GM18870 (cell line): Measurements from ENCODE around the gene AOPEP.

Source experiments
- ATAC-seq: cut with Tn5 transposase; IDR thresholded peaks from one replicate; pipeline ENCODE4 v1.9.1; 2021; ENCODE audit warnings: moderate library complexity; ENCODE audit not compliant: unreplicated experiment

AOPEP gene

DNA sequence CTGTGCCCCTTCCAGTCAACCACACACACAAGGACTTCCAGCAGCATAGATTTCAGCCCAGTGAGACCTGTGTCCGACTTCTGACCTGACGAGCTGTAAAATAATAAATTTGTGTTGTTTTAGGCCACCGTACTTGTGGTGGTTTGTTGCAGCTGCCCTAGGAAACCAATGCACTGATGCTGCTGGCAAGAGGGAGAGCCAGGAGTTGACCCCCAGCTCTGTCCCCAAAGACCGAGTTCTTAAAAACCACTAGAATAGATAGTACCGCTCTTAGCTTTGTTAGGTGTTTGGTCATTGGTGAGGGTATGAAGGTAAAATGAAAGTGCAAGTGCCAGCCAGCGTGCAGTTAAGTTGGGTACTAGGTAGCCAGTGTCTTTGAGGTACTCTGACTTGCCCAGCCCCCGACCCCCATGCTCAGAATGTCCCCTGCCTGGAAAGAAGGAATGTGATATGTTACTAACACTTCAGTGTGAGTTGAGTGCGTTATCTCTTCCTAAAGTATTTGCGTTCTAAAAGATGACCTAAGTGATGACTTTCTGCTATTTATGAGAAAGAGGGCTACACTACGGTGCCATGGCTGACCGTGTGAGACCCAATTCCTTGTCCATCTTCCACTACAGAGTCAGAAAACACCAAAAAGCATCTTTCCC, 185.6 kb downstream of the AOPEP start:
- no peak for ATAC-seq

DNA sequence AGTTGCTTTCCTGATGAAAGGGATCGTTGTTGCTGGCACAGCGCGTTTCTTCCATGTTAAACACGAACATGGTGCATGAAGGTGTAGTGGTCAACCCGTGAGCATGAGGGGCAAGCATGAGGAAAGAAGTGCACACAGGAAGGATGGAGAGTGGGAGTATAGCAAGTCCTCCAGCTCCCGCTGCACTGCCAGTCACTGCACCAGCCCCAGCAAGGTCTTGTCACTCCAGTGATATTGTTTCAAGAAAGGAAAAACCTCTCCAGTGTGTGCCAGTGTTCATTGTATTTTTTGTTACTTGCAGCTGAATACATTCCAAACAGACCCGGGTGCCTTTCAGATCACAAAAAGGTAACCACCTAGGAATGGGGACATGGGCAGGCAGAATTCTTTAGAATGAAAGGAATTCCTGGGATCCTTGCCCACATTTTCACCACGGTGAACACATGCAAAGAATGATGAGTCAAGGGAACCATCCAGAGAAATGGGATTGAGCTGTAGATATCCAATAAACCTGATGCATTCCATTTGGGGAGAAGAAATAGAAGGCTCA, 186.3 kb downstream of the AOPEP start:
- ATAC-seq, result no peak

DNA sequence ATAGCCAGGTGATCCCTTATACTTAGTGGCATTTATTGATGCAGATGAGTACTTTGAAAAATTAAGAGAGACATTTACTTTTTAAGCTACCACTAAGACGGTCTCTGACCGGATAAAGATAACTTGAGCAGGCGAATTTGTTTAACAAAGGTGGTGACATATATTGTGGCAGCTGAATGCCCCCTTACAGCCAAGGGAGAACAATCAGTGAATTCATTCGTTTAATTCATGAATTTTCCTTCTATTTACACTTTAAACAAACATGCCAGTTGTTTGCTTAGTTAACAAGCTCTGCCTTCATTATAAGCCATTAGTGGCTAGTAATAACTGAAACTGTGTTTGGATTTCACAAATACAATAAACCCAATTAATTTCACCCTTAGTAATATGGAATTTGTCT, 187.1 kb downstream of the AOPEP start:
- no peak for ATAC-seq

DNA sequence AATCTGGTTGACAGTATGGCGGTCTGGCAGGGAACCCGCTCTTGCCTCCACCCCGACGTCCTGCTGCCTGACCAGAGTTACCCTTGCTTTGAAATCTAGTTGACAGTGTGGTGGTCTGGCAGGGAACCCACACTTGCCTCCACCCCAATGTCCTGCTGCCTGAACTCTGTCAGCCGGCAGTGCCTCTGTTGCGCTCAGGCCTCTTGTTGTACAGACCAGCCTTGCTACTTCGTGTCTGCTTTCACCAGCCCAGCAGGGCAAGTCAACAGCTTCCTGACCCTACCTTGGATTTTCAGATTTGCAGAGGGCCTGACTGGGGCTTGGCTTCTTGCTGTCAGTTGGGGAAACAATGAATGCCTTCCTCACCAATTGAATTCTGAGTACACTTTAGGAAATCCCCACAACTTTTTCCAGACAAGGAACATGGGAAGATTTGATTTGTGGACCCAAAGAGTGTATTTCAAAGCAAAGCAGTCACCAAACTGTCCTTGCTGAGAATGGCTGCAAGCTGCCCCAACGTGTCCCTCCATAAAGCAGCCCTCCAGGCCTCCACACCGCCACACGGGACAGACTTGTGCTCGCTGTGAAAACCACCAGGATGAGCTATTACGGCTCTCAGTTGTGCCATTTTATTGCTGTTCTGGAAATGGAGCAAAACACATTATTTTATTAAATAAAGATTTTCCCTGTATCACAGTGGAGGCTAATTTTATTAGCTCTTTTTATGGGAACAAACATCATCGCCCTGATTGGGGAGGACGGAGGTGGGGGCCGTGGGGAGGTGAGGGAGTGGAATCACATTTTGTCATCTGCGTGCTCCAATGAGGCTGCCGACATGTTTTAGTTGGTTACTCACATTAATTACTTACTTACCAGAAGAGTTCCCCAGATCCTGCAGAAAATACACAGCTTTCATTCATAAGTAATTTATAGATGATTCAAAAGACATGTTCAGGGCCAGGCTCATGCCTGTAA, 189.3 kb downstream of the AOPEP start:
- no peak for ATAC-seq

DNA sequence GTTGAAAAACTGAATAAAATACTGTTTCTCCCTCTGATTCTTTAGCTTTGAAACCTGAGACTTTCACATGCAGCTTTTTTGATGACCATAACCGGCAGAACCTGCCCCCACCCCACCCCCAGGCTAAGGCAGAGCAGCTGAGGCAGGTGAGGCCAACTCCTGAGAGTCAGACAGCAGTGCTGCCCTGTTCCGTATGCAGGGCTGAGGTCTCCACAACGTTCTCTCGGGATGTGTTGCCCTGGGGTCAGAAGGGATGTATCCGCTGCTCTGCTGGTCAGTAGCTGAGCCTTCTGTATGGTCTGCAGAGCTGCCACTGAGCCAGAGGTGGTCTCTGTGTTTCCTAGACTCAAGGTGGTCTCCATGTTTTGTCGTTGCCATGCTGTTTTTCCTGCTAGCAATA, 190.5 kb downstream of the AOPEP start:
- ATAC-seq, result no peak

DNA sequence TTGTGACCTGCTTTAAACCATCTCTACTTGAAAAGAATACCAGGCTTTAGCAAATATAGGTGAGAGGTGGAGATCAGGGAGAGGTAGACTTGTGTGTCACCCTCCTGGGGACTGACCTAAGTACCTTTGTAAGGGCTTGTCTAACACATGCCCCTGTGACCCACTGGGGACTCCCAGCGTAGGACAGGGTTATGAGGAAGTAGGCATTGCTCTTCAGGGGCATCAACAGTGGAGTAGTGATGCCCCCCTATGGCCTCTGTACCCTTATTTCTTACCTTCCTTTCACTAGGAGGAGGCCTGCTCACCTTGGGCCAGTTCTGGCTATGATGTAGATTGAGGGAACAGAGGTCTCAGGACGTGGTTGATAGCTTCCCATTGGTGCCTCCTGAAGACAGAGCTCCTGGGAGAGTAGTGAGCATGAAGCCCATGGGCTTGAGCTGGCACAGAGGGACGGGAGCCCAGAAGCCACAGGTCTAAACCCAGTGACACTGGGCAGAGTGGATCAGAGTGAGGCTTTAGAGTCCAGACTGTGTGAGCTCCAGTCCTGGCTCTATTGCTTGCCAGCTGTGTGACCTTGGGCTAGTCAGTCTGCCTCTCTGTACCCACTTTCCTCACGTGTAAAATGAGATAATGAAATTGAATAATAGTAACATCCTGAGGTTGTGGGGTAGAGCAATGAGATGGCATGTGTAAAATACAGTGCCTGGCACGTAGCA, 191.7 kb downstream of the AOPEP start:
- no peak for ATAC-seq

DNA sequence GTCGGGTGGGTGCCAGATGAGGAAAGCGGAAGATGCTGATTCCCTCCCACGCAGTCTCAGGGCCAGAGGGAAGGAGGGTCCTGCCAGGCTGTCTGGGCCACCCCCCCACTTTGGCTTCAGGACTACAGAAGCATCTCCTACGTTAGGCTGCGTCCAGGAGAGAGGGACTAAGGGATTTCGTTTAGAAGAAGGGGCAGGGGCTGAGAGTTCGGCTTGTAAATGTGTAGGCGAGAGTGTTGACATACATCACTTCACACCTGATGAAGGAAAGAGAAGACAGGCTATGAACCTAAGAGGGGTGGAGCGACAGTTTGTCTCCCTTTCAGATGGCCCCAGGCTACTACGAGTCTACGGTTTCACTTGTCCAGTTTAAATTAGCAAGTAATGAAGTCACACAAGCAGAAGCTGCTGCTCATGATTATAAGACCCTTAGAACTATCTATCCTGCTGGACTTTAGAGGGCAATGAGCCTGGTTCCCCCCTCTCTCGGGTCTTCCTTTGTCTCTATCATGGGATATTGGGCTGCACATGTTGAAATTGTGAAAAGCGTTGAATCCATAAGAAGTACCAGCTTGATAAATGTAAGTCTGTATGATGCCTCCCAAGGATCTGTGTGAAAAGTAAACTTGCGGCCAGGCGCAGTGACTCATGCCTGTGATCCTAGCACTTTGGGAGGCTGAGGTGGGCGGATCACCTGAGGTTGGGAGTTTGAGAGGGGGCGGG, 193.0 kb downstream of the AOPEP start:
- no peak for ATAC-seq

DNA sequence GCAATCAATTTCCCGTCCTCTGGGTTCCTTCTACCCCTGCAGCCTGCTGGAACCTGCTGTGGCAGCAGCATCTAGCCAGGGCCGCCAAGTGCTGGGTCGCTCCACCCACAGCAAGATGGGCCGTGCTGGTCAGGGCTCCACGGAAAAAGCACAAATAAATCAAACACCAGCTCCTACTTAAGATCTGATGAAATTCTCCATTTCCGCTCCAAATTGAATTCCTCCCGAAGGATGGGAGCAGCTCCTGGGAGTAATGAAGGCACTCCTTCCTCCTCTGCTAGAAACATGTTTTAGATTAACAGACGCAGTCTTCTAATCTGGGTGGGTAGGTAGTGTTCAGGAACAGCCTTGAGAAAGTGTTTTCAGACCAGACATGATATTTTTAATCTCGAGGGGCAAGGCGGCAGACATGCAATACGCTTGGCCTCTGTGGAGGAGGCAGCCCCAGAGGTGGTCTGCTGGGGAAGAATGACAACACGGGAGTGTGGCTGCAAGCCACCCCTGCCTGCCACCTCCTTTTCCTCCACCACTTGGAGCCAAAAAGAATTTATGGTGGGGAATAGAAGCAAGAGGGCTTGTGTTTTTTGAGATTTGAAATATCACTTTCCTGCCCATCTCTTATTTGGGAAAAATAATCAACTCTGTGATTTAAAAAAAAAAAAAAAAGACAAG, 194.1 kb downstream of the AOPEP start:
- no peak for ATAC-seq

DNA sequence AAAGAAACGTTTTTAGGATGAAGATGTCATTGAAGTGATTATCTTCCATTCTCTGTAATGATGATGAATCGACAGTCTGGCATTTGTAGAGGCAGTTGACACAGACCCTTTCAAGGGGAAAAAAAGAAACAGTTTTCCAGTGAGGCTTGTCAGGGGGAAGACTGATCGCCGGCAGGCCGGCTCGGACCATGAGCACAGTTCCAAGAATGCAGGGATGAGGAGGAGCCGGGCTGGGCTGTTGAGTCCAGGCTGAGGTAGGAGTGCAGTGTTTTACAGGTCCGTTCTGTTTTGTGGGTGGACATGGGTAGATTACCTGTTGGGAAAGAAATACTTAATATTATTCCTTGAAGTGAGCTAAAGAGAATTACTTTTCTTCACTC, 194.6 kb downstream of the AOPEP start:
- no peak for ATAC-seq

DNA sequence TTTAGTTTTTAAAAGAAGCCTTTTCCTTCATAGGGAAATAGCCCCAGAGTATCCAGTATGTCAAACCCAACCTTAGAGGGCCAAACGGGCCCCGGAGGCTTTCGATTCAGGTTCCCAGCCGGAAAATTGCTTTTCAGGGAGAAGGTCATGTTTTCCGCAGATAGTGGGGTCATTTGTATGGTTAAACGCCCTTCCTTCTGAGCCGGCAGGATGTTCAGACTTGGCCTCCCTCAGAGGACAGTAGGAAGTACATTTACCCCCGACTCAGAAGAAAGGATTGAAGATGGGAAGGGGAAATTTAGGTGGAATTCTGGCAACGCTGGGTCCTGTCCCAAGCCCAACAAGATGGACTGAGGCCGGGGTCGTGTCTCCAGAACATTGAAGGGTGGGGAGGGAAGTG, 195.2 kb downstream of the AOPEP start:
- ATAC-seq, result no peak

DNA sequence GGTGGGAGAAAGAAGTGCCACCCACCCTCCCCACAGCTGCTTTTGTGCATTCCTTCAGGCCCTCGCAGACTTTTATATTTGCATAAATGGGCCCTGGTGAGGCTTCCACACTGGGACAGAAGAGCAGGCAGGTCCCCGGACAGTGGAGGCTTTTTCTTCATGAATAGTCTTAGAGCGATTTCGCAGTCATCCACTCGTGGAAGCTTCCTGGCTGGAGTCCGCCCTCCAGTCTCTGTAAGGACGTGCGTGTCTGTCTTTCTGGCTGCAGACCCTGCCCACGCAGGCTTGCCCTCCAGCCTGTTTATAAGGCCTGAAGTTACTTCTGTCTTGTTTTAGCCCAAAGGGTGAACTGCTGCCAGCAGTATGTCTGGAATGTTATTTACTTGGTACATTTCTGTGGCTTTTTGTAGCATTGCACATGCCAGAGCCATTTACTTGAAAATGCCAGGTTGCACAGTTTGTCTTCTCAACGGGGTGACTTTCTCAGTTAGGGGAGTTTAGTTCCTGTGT, 195.7 kb downstream of the AOPEP start:
- ATAC-seq, result no peak

DNA sequence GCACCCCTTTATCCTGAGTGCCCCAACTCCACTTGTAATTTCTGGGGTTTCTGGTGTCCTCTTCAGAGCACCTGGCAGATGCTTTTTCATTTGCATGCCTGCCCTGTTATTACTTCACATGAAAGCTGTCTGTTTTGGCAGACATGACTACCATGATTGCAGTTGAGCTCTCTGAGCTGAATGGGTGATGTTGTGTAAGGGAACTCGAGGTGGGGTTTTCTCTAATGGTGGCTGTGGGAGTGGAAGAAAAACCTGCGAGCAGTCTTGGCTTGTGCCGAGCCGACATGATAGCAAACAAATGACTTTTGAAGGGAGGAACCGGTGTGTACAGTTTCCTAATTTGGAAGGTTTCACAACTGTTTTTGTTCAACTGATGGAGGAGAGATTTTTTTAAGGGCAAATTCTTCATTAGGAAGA, 196.2 kb downstream of the AOPEP start:
- ATAC-seq, result no peak

DNA sequence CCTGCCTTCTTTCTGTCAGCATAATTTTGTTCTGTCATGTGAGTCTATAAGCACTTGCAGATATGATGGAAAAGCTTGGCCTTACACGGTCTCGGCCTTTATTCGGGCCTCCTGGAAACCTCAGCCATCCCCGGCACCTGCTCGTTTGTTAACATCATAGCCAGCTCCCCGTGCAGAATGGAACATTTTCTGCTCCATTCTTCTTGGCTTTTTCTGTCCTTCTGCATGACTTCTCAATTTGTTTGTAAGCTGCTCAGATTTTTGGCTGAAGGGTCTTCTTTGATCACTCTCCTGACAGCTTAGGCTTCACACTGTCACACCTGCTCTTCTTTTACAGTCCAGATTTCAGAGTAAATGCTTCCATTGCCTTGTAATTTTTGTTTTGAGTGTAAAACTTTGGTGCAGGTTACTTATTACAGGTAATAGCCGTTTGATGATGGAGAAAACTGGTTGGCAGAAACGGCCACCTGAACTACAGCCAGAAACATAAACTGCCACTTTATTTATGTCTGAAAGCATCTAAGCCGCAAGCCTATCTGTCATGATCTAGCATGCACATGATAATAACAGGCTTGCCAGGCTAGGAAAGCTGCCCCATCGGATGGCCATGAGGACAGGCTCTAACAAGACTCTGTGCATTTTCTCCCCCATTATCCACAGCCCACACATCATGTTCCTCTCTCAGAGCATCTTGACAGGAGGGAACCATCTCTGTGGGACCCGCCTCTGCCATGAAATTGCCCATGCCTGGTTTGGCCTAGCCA, 197.0 kb downstream of the AOPEP start:
- no peak for ATAC-seq

DNA sequence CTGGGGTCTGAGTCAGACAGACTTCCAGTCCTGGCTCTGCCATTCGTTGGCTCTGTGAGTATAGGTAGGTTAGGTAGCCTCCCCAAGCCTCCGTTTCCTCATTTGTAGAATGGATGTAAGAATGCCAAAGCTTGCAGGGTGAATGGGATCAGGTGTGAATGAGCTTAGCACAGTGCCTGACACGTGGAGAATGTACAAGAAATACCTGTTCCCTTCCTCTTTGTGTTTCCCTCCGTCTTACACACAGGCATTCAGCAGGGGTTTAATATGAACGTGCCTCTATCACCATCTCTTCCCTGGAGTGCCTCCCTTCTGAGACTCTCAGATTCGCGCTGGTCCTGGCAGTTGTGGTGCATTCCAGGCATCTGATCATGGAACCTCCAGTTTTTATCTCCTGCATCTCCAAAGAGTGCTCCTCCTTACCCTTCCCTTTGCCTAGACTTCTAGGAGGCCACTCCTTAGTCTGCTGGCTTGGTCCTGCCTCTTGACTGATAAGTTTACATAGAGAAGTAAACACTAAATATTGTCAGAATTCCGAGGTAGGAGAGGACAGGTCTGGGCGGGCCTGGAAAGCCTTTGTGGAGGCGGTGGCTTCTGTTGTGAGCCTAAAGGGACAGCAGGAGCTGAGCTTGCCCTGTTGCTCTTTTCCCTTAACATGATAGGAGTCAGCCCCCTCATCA, 199.4 kb downstream of the AOPEP start:
- ATAC-seq, result no peak

DNA sequence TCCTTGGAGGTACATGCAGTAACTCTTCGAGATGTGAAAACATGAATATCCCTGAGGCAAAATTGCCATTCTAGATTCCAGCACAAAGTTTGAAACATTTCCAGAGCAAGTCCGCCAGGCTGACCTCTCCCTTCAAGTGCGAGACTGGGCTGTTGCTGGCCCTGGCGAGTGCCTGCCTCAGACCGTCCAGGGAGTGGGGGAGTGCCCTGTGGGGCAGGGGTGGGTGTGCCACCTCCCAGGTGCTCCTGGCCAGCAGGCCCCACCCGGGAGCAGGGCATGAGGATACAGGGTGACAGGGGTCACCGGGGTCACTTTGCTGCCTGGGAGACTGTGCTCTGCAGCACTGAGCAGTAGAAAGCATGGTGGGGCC, 199.9 kb downstream of the AOPEP start:
- no peak for ATAC-seq

DNA sequence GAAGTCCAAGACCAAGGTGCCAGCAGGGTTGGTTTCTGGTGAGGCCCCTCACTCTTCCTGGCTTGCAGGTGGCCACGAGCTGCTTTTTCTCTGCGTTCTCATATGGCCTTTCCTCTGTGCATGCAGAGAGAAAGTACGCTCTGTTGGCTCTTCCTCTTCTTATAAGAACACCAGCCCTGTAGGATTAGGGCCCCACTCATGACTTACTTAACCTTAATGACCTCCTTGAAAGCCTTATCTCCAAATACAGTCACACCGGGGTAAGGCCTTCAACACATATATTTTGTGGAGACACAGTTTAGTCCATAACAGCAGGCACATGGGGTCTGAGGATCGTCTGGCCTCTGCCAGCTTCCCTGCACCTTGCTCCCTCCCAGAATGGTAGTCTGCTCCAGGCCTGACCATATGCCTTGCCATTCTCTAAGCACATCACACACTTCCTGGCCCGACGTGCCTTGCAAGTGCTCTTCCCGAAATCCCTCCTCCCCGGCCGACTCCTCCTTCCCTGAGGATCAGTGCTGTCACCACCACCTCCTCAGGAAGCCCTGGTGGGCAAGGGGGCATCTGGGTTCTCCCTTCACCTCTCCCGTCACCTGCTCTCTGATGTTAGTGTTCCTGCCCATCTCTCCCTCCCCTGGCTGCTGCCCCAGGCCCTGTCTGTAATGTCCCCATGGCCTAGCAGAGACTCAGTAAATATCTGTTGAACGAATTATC, 200.7 kb downstream of the AOPEP start:
- ATAC-seq, result no peak

DNA sequence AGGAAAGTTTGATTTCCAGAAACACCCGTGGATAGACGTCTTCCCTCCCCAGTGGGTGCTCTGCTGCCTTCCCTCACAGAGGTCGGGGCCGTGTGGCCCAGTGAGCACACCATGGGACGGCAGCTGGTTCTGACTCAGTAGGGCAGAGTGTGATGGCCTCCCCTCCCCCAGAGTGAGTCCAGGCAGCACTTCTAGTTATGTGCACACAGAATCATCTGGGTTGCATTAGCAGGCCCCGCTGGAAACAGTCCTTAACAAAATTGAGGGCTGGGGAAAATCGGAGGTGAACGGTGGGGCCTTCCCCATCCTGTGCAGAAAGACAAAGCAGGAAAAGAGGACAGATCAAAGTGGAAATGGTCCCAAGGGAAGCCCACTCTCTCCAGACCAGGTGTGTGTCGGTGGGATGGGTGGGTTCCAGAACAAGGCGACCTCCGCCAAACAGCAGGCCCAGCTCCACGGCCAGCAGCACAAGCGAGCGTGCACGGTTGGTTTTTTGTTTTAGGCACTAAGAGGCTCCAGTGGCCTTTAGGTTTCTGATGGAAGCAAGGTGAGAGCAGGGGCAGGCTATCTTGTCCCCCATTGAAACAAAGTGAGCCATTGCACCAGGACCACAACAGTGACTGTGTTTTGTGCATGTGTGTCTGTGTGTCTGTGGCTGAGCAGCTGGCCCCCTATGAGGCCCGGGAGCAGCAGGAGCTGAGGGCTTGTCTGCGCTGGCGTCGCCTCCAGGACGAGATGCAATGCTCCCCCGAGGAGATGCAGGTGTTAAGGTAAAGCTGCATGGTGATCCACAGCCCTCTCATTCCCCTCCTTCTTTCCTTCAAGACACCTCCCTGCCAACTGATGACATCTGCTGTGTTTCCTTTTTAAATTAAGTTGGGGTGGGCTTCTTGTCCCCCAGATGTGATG, 201.5 kb downstream of the AOPEP start:
- no peak for ATAC-seq
